ENCODE data around the gene HKDC1. TPM values are rescaled to one million over a fixed set of nuclear protein-coding genes. Genes with fewer than 3 reads are reported as not detected.

HKDC1 gene
- total RNA-seq, 1 donor from 2014 or later: 42.0 TPM

GRCh38 chr10:69232736-69233480, 12.8 kb downstream of the HKDC1 start:
- H3K4me3 ChIP-seq (ENCODE audit: low read depth, low read length): no peak overlapping the region
- TF ChIP-seq CTCF (conservative IDR thresholded peaks at IDR 0.05; ENCODE audit: low read depth, low read length): no peak
- DNase-seq (ENCODE audit: low read depth): no peak

GRCh38 chr10:69234447-69234846, 14.3 kb downstream of the HKDC1 start:
- no peak for DNase-seq (ENCODE audit: low read depth)
- H3K4me3 ChIP-seq (ENCODE audit: low read depth, low read length): no peak overlapping the region
- TF ChIP-seq CTCF (conservative IDR thresholded peaks at IDR 0.05; ENCODE audit: low read depth, low read length): no peak

GRCh38 chr10:69237528-69238159, 17.5 kb downstream of the HKDC1 start:
- no peak overlapping the region for H3K4me3 ChIP-seq (ENCODE audit: low read depth, low read length)
- peak; percentile 96 for TF ChIP-seq CTCF (conservative IDR thresholded peaks at IDR 0.05; ENCODE audit: low read depth, low read length)
- DNase-seq (ENCODE audit: low read depth): no peak

GRCh38 chr10:69239136-69239535, 19.0 kb downstream of the HKDC1 start:
- DNase-seq (ENCODE audit: low read depth): no peak
- H3K4me3 ChIP-seq (ENCODE audit: low read depth, low read length): no peak overlapping the region
- TF ChIP-seq CTCF (conservative IDR thresholded peaks at IDR 0.05; ENCODE audit: low read depth, low read length): no peak

GRCh38 chr10:69239816-69240434, 19.8 kb downstream of the HKDC1 start:
- no peak for DNase-seq (ENCODE audit: low read depth)
- no peak overlapping the region for H3K4me3 ChIP-seq (ENCODE audit: low read depth, low read length)
- TF ChIP-seq CTCF (conservative IDR thresholded peaks at IDR 0.05; ENCODE audit: low read depth, low read length): no peak

- H3K4me3 ChIP-seq (ENCODE audit: low read depth, low read length): no peak overlapping the region
- TF ChIP-seq CTCF (conservative IDR thresholded peaks at IDR 0.05; ENCODE audit: low read depth, low read length): no peak
- DNase-seq (ENCODE audit: low read depth): no peak
These were observed 20.3 kb downstream of the HKDC1 start for GRCh38 chr10:69240455-69240854.

Data from epithelial cell of proximal tubule (primary cell).